ENCODE data around the gene KCTD17.

Gene KCTD17

GRCh38 chr22:37079668-37080171 lies 28.2 kb downstream of the KCTD17 start:
- no peak for TF ChIP-seq CTCF (IDR thresholded peaks at IDR 0.05; ENCODE audit: borderline replicate concordance, control extremely low read depth, extremely low read depth, insufficient read depth, missing control alignments)
- in situ Hi-C loops (cut with MboI; ENCODE audit: low sequenced_read_pairs, unreplicated experiment), result loop anchor here (10.0 kb wide), 1 partner anchor 115 kb away; no protein-coding TSS in a partner anchor
- DNase-seq (ENCODE audit: low spot score), result no peak

- TF ChIP-seq CTCF (IDR thresholded peaks at IDR 0.05; ENCODE audit: borderline replicate concordance, control extremely low read depth, extremely low read depth, insufficient read depth, missing control alignments), result no peak
- in situ Hi-C loops (cut with MboI; ENCODE audit: low sequenced_read_pairs, unreplicated experiment), result loop anchor here (10.0 kb wide), 1 partner anchor 114 kb away; no protein-coding TSS in a partner anchor
- DNase-seq (ENCODE audit: low spot score), result no peak
Observed at GRCh38 chr22:37080438-37080837, 28.9 kb downstream of the KCTD17 start.

GRCh38 chr22:37080838-37081237 lies 29.3 kb downstream of the KCTD17 start:
- in situ Hi-C loops (cut with MboI; ENCODE audit: low sequenced_read_pairs, unreplicated experiment), result loop anchor here (10.0 kb wide), 1 partner anchor 114 kb away; no protein-coding TSS in a partner anchor
- no peak for DNase-seq (ENCODE audit: low spot score)
- TF ChIP-seq CTCF (IDR thresholded peaks at IDR 0.05; ENCODE audit: borderline replicate concordance, control extremely low read depth, extremely low read depth, insufficient read depth, missing control alignments), result no peak

GRCh38 chr22:37082251-37082873 lies 30.8 kb downstream of the KCTD17 start:
- TF ChIP-seq CTCF (IDR thresholded peaks at IDR 0.05; ENCODE audit: borderline replicate concordance, control extremely low read depth, extremely low read depth, insufficient read depth, missing control alignments), result no peak
- no peak for DNase-seq (ENCODE audit: low spot score)
- in situ Hi-C loops (cut with MboI; ENCODE audit: low sequenced_read_pairs, unreplicated experiment), result loop anchor here (10.0 kb wide), 1 partner anchor 112 kb away; no protein-coding TSS in a partner anchor

GRCh38 chr22:37083914-37084313 lies 32.4 kb downstream of the KCTD17 start:
- DNase-seq (ENCODE audit: low spot score), result no peak
- no peak for TF ChIP-seq CTCF (IDR thresholded peaks at IDR 0.05; ENCODE audit: borderline replicate concordance, control extremely low read depth, extremely low read depth, insufficient read depth, missing control alignments)
- in situ Hi-C loops (cut with MboI; ENCODE audit: low sequenced_read_pairs, unreplicated experiment), result loop anchor here (10.0 kb wide), 1 partner anchor 111 kb away; no protein-coding TSS in a partner anchor

- no peak for DNase-seq (ENCODE audit: low spot score)
- no peak for TF ChIP-seq CTCF (IDR thresholded peaks at IDR 0.05; ENCODE audit: borderline replicate concordance, control extremely low read depth, extremely low read depth, insufficient read depth, missing control alignments)
- in situ Hi-C loops (cut with MboI; ENCODE audit: low sequenced_read_pairs, unreplicated experiment), result loop anchor here (10.0 kb wide), 1 partner anchor 110 kb away; no protein-coding TSS in a partner anchor
Observed at GRCh38 chr22:37084385-37084784, 32.8 kb downstream of the KCTD17 start.
